H1 (cell line): Measurements from ENCODE around the gene DDX3X.

Source experiments
- BRCA1 ChIP-seq: IDR thresholded peaks from 2 replicates; pipeline ENCODE4 v1.6.1; 2012; ENCODE audit warnings: low read depth, low read length, improper control_type of control experiment
- CBX5 ChIP-seq: fragments of 300-800, 300-1000 bp; sonication (generic); IDR thresholded peaks from 2 replicates; pipeline ENCODE4 v1.7.1; 2016; ENCODE audit warnings: antibody characterized with exemption, low read length, low read depth
- TF ChIP-seq, protein P1 (sequence below), 3 experiments: IDR thresholded peaks; 1 replicate in 2 of 3; 2 replicates in 1 of 3; pipeline versions ENCODE4 v1.5.1 to v1.6.1; 2011; ENCODE audit warnings: low read length in 3 of 3, mild to moderate bottlenecking in 3 of 3, inconsistent platforms in 2 of 3, low read depth in 1 of 3, moderate library complexity in 1 of 3; ENCODE audit not compliant: insufficient read depth in 1 of 3; ENCODE audit errors: control extremely low read depth in 1 of 3

DNA sequence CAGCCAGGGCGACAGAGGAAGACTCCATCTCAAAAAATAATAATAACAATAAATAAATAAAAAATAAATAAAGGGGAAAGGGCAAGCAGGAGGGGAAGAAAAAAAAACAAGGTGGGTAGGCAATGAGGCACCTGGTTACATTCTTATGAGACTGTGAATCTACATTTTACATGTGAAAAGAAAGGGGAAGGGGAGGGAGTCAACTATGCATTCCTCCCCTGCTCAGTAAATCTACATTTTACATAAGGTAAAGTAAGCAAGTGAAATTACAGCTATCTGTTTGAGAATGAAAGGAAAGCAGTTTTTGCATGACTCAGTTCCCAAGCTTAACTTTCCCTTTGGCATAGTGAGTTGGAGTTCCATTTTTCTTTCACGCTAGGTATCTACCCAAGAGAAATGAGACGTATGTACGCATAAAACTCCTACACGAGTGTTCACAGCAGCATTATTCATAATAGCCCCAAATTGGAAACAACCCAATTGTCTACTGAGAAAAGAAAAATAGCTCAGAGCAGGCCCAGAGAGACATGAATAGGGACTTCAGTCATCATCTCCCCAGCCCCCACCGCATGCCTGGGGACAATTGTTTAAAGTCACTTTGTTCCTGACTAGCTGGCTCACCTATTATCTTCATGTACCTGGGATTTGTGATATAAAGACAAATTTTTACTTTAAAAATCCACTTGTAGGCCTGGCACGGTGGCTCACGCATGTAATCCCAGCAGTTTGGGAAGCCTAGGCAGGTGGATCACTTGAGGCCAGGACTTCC is 52.4 kb downstream of the DDX3X start:
- TF ChIP-seq, protein P1, sequence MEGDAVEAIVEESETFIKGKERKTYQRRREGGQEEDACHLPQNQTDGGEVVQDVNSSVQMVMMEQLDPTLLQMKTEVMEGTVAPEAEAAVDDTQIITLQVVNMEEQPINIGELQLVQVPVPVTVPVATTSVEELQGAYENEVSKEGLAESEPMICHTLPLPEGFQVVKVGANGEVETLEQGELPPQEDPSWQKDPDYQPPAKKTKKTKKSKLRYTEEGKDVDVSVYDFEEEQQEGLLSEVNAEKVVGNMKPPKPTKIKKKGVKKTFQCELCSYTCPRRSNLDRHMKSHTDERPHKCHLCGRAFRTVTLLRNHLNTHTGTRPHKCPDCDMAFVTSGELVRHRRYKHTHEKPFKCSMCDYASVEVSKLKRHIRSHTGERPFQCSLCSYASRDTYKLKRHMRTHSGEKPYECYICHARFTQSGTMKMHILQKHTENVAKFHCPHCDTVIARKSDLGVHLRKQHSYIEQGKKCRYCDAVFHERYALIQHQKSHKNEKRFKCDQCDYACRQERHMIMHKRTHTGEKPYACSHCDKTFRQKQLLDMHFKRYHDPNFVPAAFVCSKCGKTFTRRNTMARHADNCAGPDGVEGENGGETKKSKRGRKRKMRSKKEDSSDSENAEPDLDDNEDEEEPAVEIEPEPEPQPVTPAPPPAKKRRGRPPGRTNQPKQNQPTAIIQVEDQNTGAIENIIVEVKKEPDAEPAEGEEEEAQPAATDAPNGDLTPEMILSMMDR (IDR thresholded peaks at IDR 0.05; ENCODE audit: control extremely low read depth in 1 of 3, insufficient read depth in 1 of 3, low read depth in 1 of 3, low read length in 3 of 3): no peak
- TF ChIP-seq BRCA1 (no peak), CBX5 (no peak)
